ENCODE results near the gene CFAP299.

CFAP299 gene

DNA sequence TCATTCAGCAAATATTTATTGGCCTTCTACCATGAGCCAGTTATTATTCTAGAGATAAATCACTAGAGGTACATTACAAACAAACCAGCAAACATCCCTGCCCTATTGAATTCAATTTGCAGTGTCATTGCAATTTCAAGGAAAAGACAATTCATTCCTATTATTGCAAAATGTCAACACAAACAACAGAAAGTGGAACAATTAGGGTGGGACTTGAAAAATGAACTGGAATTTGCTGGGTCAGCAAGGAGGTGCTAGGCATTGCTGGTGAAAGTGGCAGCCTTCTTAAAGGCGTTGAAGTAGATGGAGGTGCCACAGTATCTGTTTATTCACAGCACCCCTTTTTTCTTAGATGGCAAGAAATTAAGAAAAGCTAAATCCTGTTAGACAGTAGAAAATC lies 470.9 kb downstream of the CFAP299 start:
- no peak overlapping the region for H3K4me3 ChIP-seq (ENCODE audit: low read depth, low read length)
- TF ChIP-seq, protein P1, sequence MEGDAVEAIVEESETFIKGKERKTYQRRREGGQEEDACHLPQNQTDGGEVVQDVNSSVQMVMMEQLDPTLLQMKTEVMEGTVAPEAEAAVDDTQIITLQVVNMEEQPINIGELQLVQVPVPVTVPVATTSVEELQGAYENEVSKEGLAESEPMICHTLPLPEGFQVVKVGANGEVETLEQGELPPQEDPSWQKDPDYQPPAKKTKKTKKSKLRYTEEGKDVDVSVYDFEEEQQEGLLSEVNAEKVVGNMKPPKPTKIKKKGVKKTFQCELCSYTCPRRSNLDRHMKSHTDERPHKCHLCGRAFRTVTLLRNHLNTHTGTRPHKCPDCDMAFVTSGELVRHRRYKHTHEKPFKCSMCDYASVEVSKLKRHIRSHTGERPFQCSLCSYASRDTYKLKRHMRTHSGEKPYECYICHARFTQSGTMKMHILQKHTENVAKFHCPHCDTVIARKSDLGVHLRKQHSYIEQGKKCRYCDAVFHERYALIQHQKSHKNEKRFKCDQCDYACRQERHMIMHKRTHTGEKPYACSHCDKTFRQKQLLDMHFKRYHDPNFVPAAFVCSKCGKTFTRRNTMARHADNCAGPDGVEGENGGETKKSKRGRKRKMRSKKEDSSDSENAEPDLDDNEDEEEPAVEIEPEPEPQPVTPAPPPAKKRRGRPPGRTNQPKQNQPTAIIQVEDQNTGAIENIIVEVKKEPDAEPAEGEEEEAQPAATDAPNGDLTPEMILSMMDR (IDR thresholded peaks at IDR 0.05; ENCODE audit: low read depth, low read length) = no peak

DNA sequence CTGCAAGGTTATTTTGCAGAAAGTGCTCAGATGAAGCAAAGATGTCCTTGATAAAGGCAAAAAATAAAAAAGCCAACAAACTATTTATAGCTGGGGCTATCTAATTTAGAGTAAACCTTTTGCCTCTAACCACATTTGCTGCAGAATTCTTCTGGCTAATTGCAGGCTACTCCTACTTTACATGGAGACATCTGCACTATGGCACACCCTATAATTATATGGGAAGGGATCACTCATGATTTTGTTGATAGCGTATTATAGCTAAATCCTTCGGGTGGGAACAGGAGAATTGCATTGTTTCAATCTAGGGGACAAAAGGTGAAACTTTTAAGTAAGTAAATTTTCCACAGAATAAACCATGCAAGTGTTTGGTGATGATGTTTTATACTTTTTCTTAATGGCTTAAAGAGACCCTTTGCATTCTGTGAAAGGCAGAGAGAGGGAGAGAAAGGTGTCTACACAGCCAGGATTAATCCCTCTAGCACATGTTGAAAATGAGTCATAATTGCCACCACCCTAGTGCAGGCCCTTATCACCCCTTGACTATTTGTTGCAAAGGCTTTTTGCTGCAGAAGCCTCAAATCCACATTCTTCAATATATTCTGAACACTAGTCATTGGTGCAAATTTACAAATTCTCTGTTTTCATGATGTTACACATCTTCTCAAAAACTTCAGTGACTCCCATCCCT lies 473.7 kb downstream of the CFAP299 start:
- H3K4me3 ChIP-seq (ENCODE audit: low read depth, low read length) = no peak overlapping the region
- TF ChIP-seq, protein P1 (IDR thresholded peaks at IDR 0.05; ENCODE audit: low read depth, low read length) = no peak

DNA sequence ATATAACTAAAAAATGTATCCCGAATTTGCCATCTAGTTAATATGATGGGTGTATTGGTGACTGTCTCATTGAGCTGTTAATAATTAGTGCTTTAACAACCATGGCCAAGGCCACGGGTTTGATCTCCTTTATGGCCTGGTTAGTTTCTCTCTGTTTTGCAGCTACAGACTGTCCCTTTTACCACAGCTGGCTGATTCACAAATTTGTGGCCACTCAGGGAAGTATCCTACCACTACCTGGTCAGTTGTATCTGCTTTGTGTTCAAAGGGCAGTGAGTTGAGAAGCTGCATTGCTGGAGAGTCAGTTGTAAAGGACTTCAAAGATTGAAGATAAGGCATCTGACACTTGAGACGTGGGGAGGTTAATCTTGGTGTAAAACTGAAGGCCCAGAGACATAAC lies 475.9 kb downstream of the CFAP299 start:
- TF ChIP-seq, protein P1 (IDR thresholded peaks at IDR 0.05; ENCODE audit: low read depth, low read length) = no peak
- no peak overlapping the region for H3K4me3 ChIP-seq (ENCODE audit: low read depth, low read length)

DNA sequence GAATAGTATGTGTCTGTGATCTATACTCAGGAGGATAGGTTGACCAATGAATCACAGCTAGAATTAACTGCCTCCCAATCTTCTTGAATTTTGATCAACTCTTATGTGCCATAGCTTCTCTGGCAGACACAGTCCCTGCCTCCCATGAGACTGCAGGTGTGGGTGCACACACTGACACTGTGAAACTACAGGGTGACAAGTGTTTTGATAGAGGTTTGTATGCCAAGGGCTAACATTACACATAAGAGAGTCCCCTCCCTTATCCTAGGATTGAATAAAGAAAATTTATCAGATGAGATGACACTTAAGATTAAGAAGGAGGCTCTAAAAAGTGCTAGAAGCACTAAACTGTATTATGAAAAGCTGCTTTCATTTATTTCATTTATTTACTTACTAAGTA lies 476.6 kb downstream of the CFAP299 start:
- no peak overlapping the region for H3K4me3 ChIP-seq (ENCODE audit: low read depth, low read length)
- TF ChIP-seq, protein P1 (IDR thresholded peaks at IDR 0.05; ENCODE audit: low read depth, low read length) = no peak

DNA sequence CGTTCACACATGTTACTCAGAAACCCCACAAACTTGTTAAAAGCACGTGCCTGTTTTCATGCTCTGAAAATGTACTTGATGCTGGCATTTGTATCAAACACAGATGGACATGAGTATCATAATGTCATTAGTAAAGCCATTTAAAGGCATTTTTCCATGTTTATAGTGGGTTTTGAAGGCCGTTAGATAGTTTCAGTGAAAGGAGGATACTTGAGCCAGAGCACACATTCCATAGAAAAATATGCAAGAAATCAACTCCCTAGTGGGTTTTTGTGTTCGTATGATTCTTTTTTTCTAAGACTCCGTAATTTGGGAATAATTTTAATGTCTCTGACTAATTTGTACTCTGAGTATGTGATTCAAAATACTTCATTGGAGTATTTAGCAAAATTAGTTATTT lies 478.7 kb downstream of the CFAP299 start:
- H3K4me3 ChIP-seq (ENCODE audit: low read depth, low read length) = no peak overlapping the region
- TF ChIP-seq, protein P1 (IDR thresholded peaks at IDR 0.05; ENCODE audit: low read depth, low read length) = no peak

DNA sequence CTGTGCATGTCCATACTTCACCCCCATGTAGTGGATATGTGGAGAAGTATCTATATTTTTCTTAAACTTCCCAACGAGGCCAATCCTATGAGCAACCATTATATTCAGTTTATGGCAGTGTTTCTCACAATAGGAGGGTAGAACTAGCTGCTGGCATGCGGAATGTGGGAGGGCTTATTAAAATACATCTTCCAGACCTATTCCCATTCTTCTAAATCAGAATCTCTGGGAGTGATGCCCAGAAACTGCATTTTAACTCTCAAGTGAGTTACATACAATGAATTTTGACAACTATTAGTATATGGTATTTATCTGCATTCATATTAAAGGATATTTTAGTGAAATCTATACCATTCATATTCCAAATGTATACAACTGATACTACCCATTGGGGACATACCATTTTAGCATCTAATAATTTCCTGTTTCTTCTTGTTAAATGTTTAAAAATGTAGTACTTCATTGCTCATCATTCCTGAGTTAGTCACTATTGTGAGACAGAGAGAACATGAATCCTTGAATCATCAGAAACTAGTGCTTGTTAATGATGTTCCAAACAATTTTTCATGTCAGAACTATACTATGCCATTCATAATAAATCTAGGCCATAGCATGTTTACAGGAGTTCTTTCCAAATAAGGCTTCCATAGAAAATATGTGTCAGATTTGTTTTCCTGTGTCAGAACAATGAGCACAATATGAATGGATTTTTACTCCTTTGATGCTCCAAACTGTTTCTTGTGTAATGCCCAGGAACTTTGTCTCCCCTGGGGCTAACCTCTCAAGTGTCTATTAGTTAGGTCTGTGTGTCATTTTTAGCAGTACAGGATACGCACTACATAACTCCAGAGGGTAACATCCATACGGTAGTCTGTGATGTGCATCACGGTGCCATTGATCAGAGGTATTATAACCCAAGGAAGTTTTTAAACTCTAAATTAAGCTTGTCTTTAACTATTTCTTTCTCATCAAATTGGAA lies 496.1 kb downstream of the CFAP299 start:
- TF ChIP-seq, protein P1 (IDR thresholded peaks at IDR 0.05; ENCODE audit: low read depth, low read length) = no peak
- no peak overlapping the region for H3K4me3 ChIP-seq (ENCODE audit: low read depth, low read length)

DNA sequence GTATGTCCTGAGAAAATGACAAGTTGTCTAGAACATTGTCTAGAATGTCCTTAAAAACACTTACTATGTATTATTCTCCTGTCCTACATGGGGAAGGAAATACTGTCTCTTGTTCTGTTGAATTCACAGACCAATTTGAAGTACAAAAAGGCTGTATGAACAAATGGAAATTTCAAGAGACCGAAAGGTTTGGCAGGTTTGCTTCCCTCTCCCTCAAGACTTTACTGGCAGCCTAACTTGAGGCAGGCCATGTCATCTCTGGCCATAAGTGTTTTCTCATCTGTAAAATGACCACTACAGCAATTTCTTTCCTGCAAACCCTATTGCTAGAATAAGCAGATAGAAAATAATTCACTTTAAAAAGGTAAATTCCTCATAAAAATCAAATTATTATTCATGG lies 503.8 kb downstream of the CFAP299 start:
- H3K4me3 ChIP-seq (ENCODE audit: low read depth, low read length) = no peak overlapping the region
- TF ChIP-seq, protein P1 (IDR thresholded peaks at IDR 0.05; ENCODE audit: low read depth, low read length) = no peak

Measured in WI38 (cell line).